ENCODE results near the gene PLXND1.

The PLXND1 gene

GRCh38 chr3:129603991-129604749 is 2.3 kb downstream of the PLXND1 start:
- H3K4me3 ChIP-seq (replicated peaks in 1 of 2; ENCODE audit: low read depth in 2 of 2, low read length in 2 of 2) = peak overlapping the region; percentile 73 to 99
- DNase-seq (ENCODE audit: low read depth in 2 of 2) = no peak
- no peak for TF ChIP-seq CTCF (IDR thresholded peaks at IDR 0.05; ENCODE audit: low read depth, low read length)

GRCh38 chr3:129603561-129603942 is 2.9 kb downstream of the PLXND1 start:
- peak overlapping the region; percentile 73 to 99 for H3K4me3 ChIP-seq (replicated peaks in 1 of 2; ENCODE audit: low read depth in 2 of 2, low read length in 2 of 2)
- TF ChIP-seq CTCF (IDR thresholded peaks at IDR 0.05; ENCODE audit: low read depth, low read length) = no peak
- peak in 1 of 2 donors; percentile 32 for DNase-seq (ENCODE audit: low read depth in 2 of 2)

GRCh38 chr3:129602730-129603560 is 3.5 kb downstream of the PLXND1 start:
- peak overlapping the region; percentile 73 to 99 for H3K4me3 ChIP-seq (replicated peaks in 1 of 2; ENCODE audit: low read depth in 2 of 2, low read length in 2 of 2)
- TF ChIP-seq CTCF (IDR thresholded peaks at IDR 0.05; ENCODE audit: low read depth, low read length) = no peak

GRCh38 chr3:129602309-129602708 is 4.2 kb downstream of the PLXND1 start:
- TF ChIP-seq CTCF (IDR thresholded peaks at IDR 0.05; ENCODE audit: low read depth, low read length) = no peak
- no peak for DNase-seq (ENCODE audit: low read depth in 2 of 2)
- H3K4me3 ChIP-seq (replicated peaks in 1 of 2; ENCODE audit: low read depth in 2 of 2, low read length in 2 of 2) = peak overlapping the region in 1 of 2 donors; percentile 99

More at GRCh38 chr3:129602730-129603560, 3.5 kb downstream of the PLXND1 start:
- DNase-seq (ENCODE audit: low read depth in 2 of 2) = peak; percentile 94 to 95

- H3K4me3 ChIP-seq (replicated peaks in 1 of 2; ENCODE audit: low read depth in 2 of 2, low read length in 2 of 2) = peak overlapping the region in 1 of 2 donors; percentile 99
- TF ChIP-seq CTCF (IDR thresholded peaks at IDR 0.05; ENCODE audit: low read depth, low read length) = no peak
- DNase-seq (ENCODE audit: low read depth in 2 of 2) = no peak
Measured at GRCh38 chr3:129601713-129602112, 4.8 kb downstream of the PLXND1 start.

- no peak for TF ChIP-seq CTCF (IDR thresholded peaks at IDR 0.05; ENCODE audit: low read depth, low read length)
- no peak overlapping the region for H3K4me3 ChIP-seq (replicated peaks in 1 of 2; ENCODE audit: low read depth in 2 of 2, low read length in 2 of 2)
- DNase-seq (ENCODE audit: low read depth in 2 of 2) = no peak
Measured at GRCh38 chr3:129600348-129600747, 6.1 kb downstream of the PLXND1 start.
